ENCODE data around the gene NIPSNAP3A.
A peak's percentile ranks its signal among the peaks of the same experiment; 100 is the strongest.
"Not testable (repeated sequence)": the region's sequence is repeated elsewhere in the genome, so short reads cannot be mapped to it uniquely, and the experiment has no call there.

Gene NIPSNAP3A

DNA sequence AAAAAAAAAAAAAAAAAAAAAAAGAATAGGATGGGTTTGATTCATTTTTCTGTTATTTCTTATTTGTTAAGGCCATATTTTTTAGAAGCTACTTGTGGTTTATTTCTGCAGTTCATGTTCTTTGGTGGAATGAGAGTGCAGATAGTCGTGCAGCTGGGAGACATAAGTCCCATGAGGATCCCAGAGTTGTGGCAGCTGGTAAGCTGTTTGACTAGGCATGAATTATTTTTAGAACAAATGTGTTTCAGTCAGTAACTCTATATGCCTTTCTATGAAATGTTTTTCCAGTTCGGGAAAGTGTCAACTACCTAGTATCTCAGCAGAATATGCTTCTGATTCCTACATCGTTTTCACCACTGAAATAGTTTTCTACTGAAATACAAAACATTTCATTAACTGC, 11.5 kb downstream of the NIPSNAP3A start:
- no peak for DNase-seq (ENCODE audit: insufficient read length, low spot score)
- TF ChIP-seq, protein P1, sequence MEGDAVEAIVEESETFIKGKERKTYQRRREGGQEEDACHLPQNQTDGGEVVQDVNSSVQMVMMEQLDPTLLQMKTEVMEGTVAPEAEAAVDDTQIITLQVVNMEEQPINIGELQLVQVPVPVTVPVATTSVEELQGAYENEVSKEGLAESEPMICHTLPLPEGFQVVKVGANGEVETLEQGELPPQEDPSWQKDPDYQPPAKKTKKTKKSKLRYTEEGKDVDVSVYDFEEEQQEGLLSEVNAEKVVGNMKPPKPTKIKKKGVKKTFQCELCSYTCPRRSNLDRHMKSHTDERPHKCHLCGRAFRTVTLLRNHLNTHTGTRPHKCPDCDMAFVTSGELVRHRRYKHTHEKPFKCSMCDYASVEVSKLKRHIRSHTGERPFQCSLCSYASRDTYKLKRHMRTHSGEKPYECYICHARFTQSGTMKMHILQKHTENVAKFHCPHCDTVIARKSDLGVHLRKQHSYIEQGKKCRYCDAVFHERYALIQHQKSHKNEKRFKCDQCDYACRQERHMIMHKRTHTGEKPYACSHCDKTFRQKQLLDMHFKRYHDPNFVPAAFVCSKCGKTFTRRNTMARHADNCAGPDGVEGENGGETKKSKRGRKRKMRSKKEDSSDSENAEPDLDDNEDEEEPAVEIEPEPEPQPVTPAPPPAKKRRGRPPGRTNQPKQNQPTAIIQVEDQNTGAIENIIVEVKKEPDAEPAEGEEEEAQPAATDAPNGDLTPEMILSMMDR (IDR thresholded peaks at IDR 0.05; ENCODE audit: insufficient read depth, missing control alignments) = no peak
- peak; percentile 84 for FAIRE-seq

DNA sequence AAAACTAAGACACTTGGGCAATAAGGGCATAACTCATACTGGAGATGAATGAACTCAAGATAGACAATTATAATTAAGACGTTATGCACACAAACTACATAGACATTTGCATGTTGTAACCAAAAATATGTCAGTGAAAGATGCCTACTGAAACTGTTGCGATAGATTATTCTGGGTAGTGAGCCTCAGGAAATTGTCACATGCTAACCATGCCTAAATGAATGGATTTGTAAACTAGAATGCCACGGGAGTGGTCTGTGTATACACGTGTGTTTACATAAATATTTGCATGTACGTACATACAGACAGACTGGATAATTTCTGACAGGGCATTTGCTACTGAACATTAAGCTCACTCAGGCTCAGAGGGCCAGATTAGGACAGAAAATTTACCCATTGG, 17.7 kb downstream of the NIPSNAP3A start:
- peak; percentile 60 for FAIRE-seq
- no peak for DNase-seq (ENCODE audit: insufficient read length, low spot score)
- TF ChIP-seq, protein P1 (IDR thresholded peaks at IDR 0.05; ENCODE audit: insufficient read depth, missing control alignments) = no peak

DNA sequence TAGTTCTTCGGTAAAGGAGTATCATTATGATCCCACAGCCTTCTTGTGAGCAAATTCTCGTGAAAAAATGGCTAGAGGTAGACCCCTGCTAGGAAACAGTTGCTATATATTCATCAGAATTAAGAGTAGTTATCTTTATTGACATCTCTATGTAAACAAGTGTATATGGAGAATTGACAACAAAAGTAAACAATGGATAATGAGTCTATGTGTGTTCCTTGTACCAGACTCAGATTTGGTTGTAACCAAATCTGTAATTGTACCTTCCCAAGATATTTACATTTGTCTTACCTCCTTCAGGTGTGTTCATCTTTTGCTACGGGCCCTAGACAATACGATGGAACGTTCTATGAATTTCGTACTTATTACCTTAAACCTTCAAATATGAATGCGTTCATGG, 18.5 kb downstream of the NIPSNAP3A start:
- DNase-seq (ENCODE audit: insufficient read length, low spot score) (no peak), FAIRE-seq (peak; percentile 53)
- TF ChIP-seq, protein P1 (IDR thresholded peaks at IDR 0.05; ENCODE audit: insufficient read depth, missing control alignments) = no peak

DNA sequence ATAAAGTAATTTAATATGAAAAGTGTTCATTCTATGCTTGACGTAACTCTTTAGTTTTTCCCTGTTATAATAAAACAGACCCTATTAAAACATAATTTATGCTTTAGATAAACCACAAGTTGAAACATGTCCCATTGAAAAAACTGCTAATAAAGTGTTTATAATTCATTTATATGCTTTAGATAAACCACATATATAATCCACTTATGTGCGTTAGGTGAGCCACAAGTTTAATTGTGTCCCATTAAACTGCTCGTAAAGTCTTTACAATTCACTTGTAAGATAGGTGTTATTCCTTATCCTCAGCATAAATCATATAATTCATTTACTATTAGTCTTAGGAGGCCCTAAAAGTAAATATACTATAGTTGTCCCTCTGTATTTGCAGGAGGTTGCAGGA, 20.0 kb downstream of the NIPSNAP3A start:
- DNase-seq (ENCODE audit: insufficient read length, low spot score) (no peak), FAIRE-seq (no peak)
- TF ChIP-seq, protein P1 (IDR thresholded peaks at IDR 0.05; ENCODE audit: insufficient read depth, missing control alignments) = no peak

DNA sequence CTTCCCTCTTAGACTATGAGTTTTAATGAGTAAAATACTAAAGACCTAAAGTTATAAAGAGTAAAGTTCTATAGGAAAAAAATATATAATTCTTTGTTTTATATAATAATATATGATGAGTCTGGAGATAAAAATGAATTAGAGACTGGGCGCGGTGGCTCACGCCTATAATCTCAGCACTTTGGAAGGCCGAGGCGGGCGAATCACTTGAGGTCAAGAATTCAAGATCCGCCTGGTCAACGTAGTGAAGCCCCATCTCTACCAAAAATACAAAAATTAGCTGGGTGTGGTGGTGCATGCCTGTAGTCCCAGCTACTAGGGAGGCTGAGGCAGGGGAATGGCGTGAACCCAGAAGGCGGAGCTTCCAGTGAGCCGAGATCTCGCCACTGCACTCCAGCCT, 21.5 kb downstream of the NIPSNAP3A start:
- not testable (repeated sequence) for FAIRE-seq; DNase-seq (ENCODE audit: insufficient read length, low spot score)

DNA sequence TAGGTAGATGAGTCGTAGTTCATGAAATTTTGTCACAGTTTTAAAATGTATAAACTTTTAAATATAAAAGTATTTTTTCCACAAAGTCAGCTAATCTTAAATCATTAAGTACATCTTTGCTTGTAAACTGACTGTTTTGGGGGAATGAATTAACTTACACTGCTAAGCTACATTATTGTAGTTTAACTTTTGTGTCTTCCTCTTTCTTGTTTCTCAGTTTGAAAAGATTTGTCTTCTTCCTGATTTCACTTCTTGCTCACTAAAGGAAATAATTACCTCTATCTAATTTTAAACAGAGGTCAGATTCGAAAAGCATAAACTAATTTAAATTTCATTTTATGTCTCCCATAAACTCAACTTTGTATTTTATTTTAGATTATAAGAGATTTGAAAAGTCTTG, 22.2 kb downstream of the NIPSNAP3A start:
- FAIRE-seq = no peak
- no peak for DNase-seq (ENCODE audit: insufficient read length, low spot score)
- TF ChIP-seq, protein P1 (IDR thresholded peaks at IDR 0.05; ENCODE audit: insufficient read depth, missing control alignments) = no peak

DNA sequence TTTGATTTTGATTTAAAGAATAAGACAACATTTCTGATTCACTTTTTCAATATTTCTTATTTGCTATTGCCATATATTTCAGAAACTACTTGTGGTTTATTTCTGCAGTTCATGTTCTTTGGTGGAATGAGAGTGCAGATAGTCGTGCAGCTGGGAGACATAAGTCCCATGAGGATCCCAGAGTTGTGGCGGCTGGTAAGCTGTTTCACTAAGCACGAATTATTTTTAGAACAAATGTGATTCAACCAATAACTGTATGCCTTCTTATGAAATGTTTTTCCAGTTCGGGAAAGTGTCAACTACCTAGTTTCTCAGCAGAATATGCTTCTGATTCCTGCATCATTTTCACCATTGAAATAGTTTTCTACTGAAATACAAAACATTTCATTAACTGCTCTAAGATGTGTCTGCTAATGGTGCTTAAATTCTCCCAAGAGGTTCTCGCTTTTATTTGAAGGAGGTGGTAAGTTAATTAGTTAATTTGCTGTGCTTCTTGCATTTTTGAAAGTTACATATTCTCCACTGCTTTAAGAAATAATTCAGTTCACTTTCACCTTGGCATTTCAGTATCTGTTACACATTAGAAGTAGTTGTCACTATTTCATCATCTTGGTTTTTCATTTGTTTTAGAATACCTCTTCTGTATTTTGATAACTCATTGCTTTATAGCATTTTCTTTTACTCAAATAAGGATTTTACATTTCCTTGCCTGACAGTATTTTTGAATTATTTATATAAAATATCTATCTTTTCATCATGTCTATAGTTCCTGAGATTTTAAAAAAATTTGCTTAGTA, 25.4 kb downstream of the NIPSNAP3A start:
- TF ChIP-seq, protein P1 (IDR thresholded peaks at IDR 0.05; ENCODE audit: insufficient read depth, missing control alignments) = no peak
- peak; percentile 96 for FAIRE-seq
- no peak for DNase-seq (ENCODE audit: insufficient read length, low spot score)

Data from D721Med (cell line).